ENCODE data around the gene NKTR.

- TF ChIP-seq CTCF (IDR thresholded peaks at IDR 0.05; ENCODE audit: low read depth, low read length) (no peak), MAX (IDR thresholded peaks at IDR 0.05; ENCODE audit: low read depth, low read length) (no peak), POLR2A (IDR thresholded peaks at IDR 0.05; ENCODE audit: extremely low read depth, insufficient read length) (no peak), MYC (IDR thresholded peaks at IDR 0.05; ENCODE audit: low read depth, low read length) (no peak)
These were observed 66.6 kb downstream of the NKTR start for GRCh38 chr3:42667096-42667522.

All from NB4 (cell line).